NAMALWA (cell line): ENCODE measurements around the gene TH.
A peak's percentile ranks its signal among the peaks of the same experiment; 100 is the strongest.
"Not testable (repeated sequence)": the region's sequence is repeated elsewhere in the genome, so short reads cannot be mapped to it uniquely, and the experiment has no call there.

Source experiments
- DNase-seq: peaks from one replicate; pipeline ENCODE4 v3.0.0-alpha.2; 2015; ENCODE audit warnings: low spot score

The TH gene

GRCh38 chr11:2195756-2196088 is 24.1 kb upstream of the TH start:
- DNase-seq: no peak

- DNase-seq: peak; percentile 60
Measured at GRCh38 chr11:2194877-2195755, 23.5 kb upstream of the TH start.

- DNase-seq: not testable (repeated sequence)
Measured at GRCh38 chr11:2193888-2194595, 22.4 kb upstream of the TH start.

GRCh38 chr11:2193099-2193887 is 21.7 kb upstream of the TH start:
- DNase-seq: no peak

GRCh38 chr11:2192435-2192834 is 20.8 kb upstream of the TH start:
- no peak for DNase-seq

GRCh38 chr11:2191883-2192282 is 20.3 kb upstream of the TH start:
- no peak for DNase-seq

GRCh38 chr11:2190657-2191471 is 19.2 kb upstream of the TH start:
- no peak for DNase-seq

- no peak for DNase-seq
Measured at GRCh38 chr11:2189938-2190656, 18.5 kb upstream of the TH start.

GRCh38 chr11:2188745-2189144 is 17.1 kb upstream of the TH start:
- no peak for DNase-seq

- DNase-seq: no peak
Measured at GRCh38 chr11:2187280-2187707, 15.7 kb upstream of the TH start.

- DNase-seq: peak; percentile 77
Measured at GRCh38 chr11:2186669-2187279, 15.2 kb upstream of the TH start.

- no peak for DNase-seq
Measured at GRCh38 chr11:2185324-2186085, 13.9 kb upstream of the TH start.

GRCh38 chr11:2182692-2183474 is 11.3 kb upstream of the TH start:
- no peak for DNase-seq

GRCh38 chr11:2182075-2182474 is 10.5 kb upstream of the TH start:
- no peak for DNase-seq

GRCh38 chr11:2180789-2181370 is 9.3 kb upstream of the TH start:
- no peak for DNase-seq

GRCh38 chr11:2180347-2180746 is 8.7 kb upstream of the TH start:
- no peak for DNase-seq

GRCh38 chr11:2179516-2179915 is 7.9 kb upstream of the TH start:
- no peak for DNase-seq

GRCh38 chr11:2178906-2179494 is 7.4 kb upstream of the TH start:
- DNase-seq: no peak
